Activated T-helper 2 cell treated with anti-CD3 and anti-CD28 coated beads, Interferon-gamma antibody, Interleukin-2, Interleukin-4, amounts not matched to agents 10 μg/mL and 5 μg/mL and 100 μg/mL, durations not matched to agents 14 hours and 24 hours and 36 hours (primary cell): ENCODE measurements around the gene GATAD2A. TPM values are rescaled to one million over a fixed set of nuclear protein-coding genes. Genes with fewer than 3 reads are reported as not detected.

Experiments
- DNase-seq: peaks from one replicate; pipeline ENCODE4 v3.0.0; 2021; ENCODE audit warnings: low spot score
- H3K27ac Mint-ChIP-seq: one replicate; pipeline ENCODE4 v1.8.0; 2021; ENCODE audit warnings: mixed read lengths
- H3K27me3 Mint-ChIP-seq: one replicate; pipeline ENCODE4 v1.8.0; 2021; ENCODE audit warnings: low read depth, mixed read lengths
- H3K36me3 Mint-ChIP-seq: one replicate; pipeline ENCODE4 v1.8.0; 2021; ENCODE audit warnings: low read depth, mixed read lengths
- H3K4me1 Mint-ChIP-seq: one replicate; pipeline ENCODE4 v1.8.0; 2021; ENCODE audit warnings: low read depth, mixed read lengths
- H3K4me3 Mint-ChIP-seq: one replicate; pipeline ENCODE4 v1.8.0; 2021; ENCODE audit warnings: low read depth, mild to moderate bottlenecking, moderate library complexity, mixed read lengths
- H3K9me3 Mint-ChIP-seq: one replicate; pipeline ENCODE4 v1.8.0; 2021; ENCODE audit warnings: mixed read lengths
- intact Hi-C: fragments of 100-400 bp; cut with micrococcal nuclease; formaldehyde crosslinking; loops from one replicate; pipeline ENCODE4 v1.15.1; 2023
- total RNA-seq: library from RNA; stranded (reverse); gene quantifications from 2 replicates; pipeline ENCODE4 v1.2.3, GENCODE V29; 2022

Gene GATAD2A
- total RNA-seq, 1 donor from 2014 or later = 128 TPM

GRCh38 chr19:19433666-19434213 lies 28.3 kb downstream of the GATAD2A start:
- peaks cover 31% of the 10 kb centered on the region for H3K36me3 Mint-ChIP-seq
- DNase-seq = no peak
- H3K9me3 Mint-ChIP-seq = no peaks in the 10 kb centered on the region
- no peak overlapping the region for H3K27ac Mint-ChIP-seq
- intact Hi-C loops = no loop called here
- H3K27me3 Mint-ChIP-seq = no peaks in the 10 kb centered on the region
- H3K4me1 Mint-ChIP-seq = peaks cover 18% of the 10 kb centered on the region
- no peak overlapping the region for H3K4me3 Mint-ChIP-seq

GRCh38 chr19:19434483-19435045 lies 29.1 kb downstream of the GATAD2A start:
- H3K4me3 Mint-ChIP-seq = no peak overlapping the region
- H3K27me3 Mint-ChIP-seq = no peaks in the 10 kb centered on the region
- intact Hi-C loops = no loop called here
- DNase-seq = no peak
- no peak overlapping the region for H3K27ac Mint-ChIP-seq
- H3K36me3 Mint-ChIP-seq = peaks cover 29% of the 10 kb centered on the region
- no peaks in the 10 kb centered on the region for H3K9me3 Mint-ChIP-seq
- peaks cover 22% of the 10 kb centered on the region for H3K4me1 Mint-ChIP-seq

- H3K27ac Mint-ChIP-seq = no peak overlapping the region
- H3K27me3 Mint-ChIP-seq = no peaks in the 10 kb centered on the region
- H3K36me3 Mint-ChIP-seq = peaks cover 27% of the 10 kb centered on the region
- intact Hi-C loops = no loop called here
- H3K4me3 Mint-ChIP-seq = no peak overlapping the region
- DNase-seq = no peak
- peaks cover 20% of the 10 kb centered on the region for H3K4me1 Mint-ChIP-seq
- no peaks in the 10 kb centered on the region for H3K9me3 Mint-ChIP-seq
Measured at GRCh38 chr19:19436137-19436691, 30.7 kb downstream of the GATAD2A start.

- peaks cover 20% of the 10 kb centered on the region for H3K4me1 Mint-ChIP-seq
- H3K27me3 Mint-ChIP-seq = no peaks in the 10 kb centered on the region
- intact Hi-C loops = no loop called here
- peaks cover 5% of the 10 kb centered on the region for H3K9me3 Mint-ChIP-seq
- H3K36me3 Mint-ChIP-seq = peaks cover 30% of the 10 kb centered on the region
- H3K4me3 Mint-ChIP-seq = no peak overlapping the region
- DNase-seq = no peak
- no peak overlapping the region for H3K27ac Mint-ChIP-seq
Measured at GRCh38 chr19:19438366-19439175, 33.1 kb downstream of the GATAD2A start.

- H3K27me3 Mint-ChIP-seq = no peaks in the 10 kb centered on the region
- H3K9me3 Mint-ChIP-seq = peaks cover 5% of the 10 kb centered on the region
- no peak overlapping the region for H3K27ac Mint-ChIP-seq
- no peak overlapping the region for H3K4me3 Mint-ChIP-seq
- intact Hi-C loops = no loop called here
- H3K36me3 Mint-ChIP-seq = peaks cover 35% of the 10 kb centered on the region
- DNase-seq = no peak
- H3K4me1 Mint-ChIP-seq = peaks cover 26% of the 10 kb centered on the region
Measured at GRCh38 chr19:19439176-19439482, 33.7 kb downstream of the GATAD2A start.

- H3K27me3 Mint-ChIP-seq = no peaks in the 10 kb centered on the region
- DNase-seq = no peak
- peak overlapping the region; percentile 9 for H3K27ac Mint-ChIP-seq
- H3K4me1 Mint-ChIP-seq = peaks cover 58% of the 10 kb centered on the region
- peaks cover 5% of the 10 kb centered on the region for H3K9me3 Mint-ChIP-seq
- intact Hi-C loops = no loop called here
- H3K4me3 Mint-ChIP-seq = no peak overlapping the region
- peaks cover 39% of the 10 kb centered on the region for H3K36me3 Mint-ChIP-seq
Measured at GRCh38 chr19:19443283-19443682, 37.8 kb downstream of the GATAD2A start.

GRCh38 chr19:19443902-19444680 lies 38.6 kb downstream of the GATAD2A start:
- Mint-ChIP-seq H3K9me3 (peaks cover 5% of the 10 kb centered on the region), H3K27me3 (no peaks in the 10 kb centered on the region), H3K4me3 (no peak overlapping the region), H3K4me1 (peaks cover 53% of the 10 kb centered on the region), H3K27ac (peak overlapping the region; percentile 66), H3K36me3 (peaks cover 34% of the 10 kb centered on the region)
- intact Hi-C loops = no loop called here
- no peak for DNase-seq

GRCh38 chr19:19444681-19445155 lies 39.2 kb downstream of the GATAD2A start:
- Mint-ChIP-seq H3K27me3 (no peaks in the 10 kb centered on the region), H3K27ac (peak overlapping the region; percentile 74), H3K36me3 (peaks cover 34% of the 10 kb centered on the region), H3K4me1 (peaks cover 54% of the 10 kb centered on the region), H3K4me3 (peak overlapping the region; percentile 28), H3K9me3 (peaks cover 5% of the 10 kb centered on the region)
- DNase-seq = no peak
- intact Hi-C loops = loop anchor here (5.0 kb wide), 1 partner anchor 43 kb away; no protein-coding TSS in a partner anchor

- H3K36me3 Mint-ChIP-seq = peaks cover 30% of the 10 kb centered on the region
Measured at GRCh38 chr19:19445288-19445687, 39.8 kb downstream of the GATAD2A start.

GRCh38 chr19:19445911-19446361 lies 40.5 kb downstream of the GATAD2A start:
- no peaks in the 10 kb centered on the region for H3K27me3 Mint-ChIP-seq

More at GRCh38 chr19:19445288-19445687, 39.8 kb downstream of the GATAD2A start:
- peak overlapping the region; percentile 74 for H3K27ac Mint-ChIP-seq
- intact Hi-C loops = loop anchor here (5.0 kb wide), 1 partner anchor 42 kb away; no protein-coding TSS in a partner anchor
- H3K27me3 Mint-ChIP-seq = no peaks in the 10 kb centered on the region
- H3K4me3 Mint-ChIP-seq = peak overlapping the region; percentile 28
- H3K9me3 Mint-ChIP-seq = peaks cover 5% of the 10 kb centered on the region
- H3K4me1 Mint-ChIP-seq = peaks cover 55% of the 10 kb centered on the region
- no peak for DNase-seq

GRCh38 chr19:19446655-19447437 lies 41.4 kb downstream of the GATAD2A start:
- no peak for DNase-seq
- peaks cover 30% of the 10 kb centered on the region for H3K36me3 Mint-ChIP-seq
- H3K27ac Mint-ChIP-seq = peak overlapping the region; percentile 64
- intact Hi-C loops = loop anchor here (1.0 to 5.0 kb wide), 2 partner anchors 12 to 40 kb away; no protein-coding TSS in a partner anchor
- no peak overlapping the region for H3K4me3 Mint-ChIP-seq
- peaks cover 66% of the 10 kb centered on the region for H3K4me1 Mint-ChIP-seq
- H3K27me3 Mint-ChIP-seq = no peaks in the 10 kb centered on the region
- H3K9me3 Mint-ChIP-seq = peaks cover 5% of the 10 kb centered on the region

More at GRCh38 chr19:19445911-19446361, 40.5 kb downstream of the GATAD2A start:
- intact Hi-C loops = loop anchor here (1.0 to 5.0 kb wide), 2 partner anchors 13 to 41 kb away; no protein-coding TSS in a partner anchor
- Mint-ChIP-seq H3K27ac (peak overlapping the region; percentile 79), H3K4me3 (peak overlapping the region; percentile 57), H3K36me3 (peaks cover 30% of the 10 kb centered on the region), H3K9me3 (peaks cover 5% of the 10 kb centered on the region), H3K4me1 (peaks cover 58% of the 10 kb centered on the region)
- DNase-seq = no peak
